ENCODE measurements around the gene SUV39H1.
"Not testable (repeated sequence)": the region's sequence is repeated elsewhere in the genome, so short reads cannot be mapped to it uniquely, and the experiment has no call there.

SUV39H1 gene

GRCh38 chrX:48696301-48696908 lies at the start of gene SUV39H1:
SUV39H1 (plus strand) TSS chrX:48696734; CDS start chrX:48696785, 51 bp downstream.
- DNase-seq (ENCODE audit: low spot score), result peak; percentile 88

- no peak for DNase-seq (ENCODE audit: low spot score)
These were observed 48.2 kb upstream of the SUV39H1 start for GRCh38 chrX:48648336-48648751.

- DNase-seq (ENCODE audit: low spot score), result no peak
These were observed 47.4 kb upstream of the SUV39H1 start for GRCh38 chrX:48649102-48649501.

- not testable (repeated sequence) for DNase-seq (ENCODE audit: low spot score)
These were observed 44.4 kb upstream of the SUV39H1 start for GRCh38 chrX:48652055-48652579.

GRCh38 chrX:48654746-48655145 lies 41.8 kb upstream of the SUV39H1 start:
- not testable (repeated sequence) for DNase-seq (ENCODE audit: low spot score)

GRCh38 chrX:48659686-48660085 lies 36.8 kb upstream of the SUV39H1 start:
- not testable (repeated sequence) for DNase-seq (ENCODE audit: low spot score)

GRCh38 chrX:48663241-48663640 lies 33.3 kb upstream of the SUV39H1 start:
- no peak for DNase-seq (ENCODE audit: low spot score)

GRCh38 chrX:48664156-48664555 lies 32.4 kb upstream of the SUV39H1 start:
- DNase-seq (ENCODE audit: low spot score), result no peak

GRCh38 chrX:48665991-48666390 lies 30.5 kb upstream of the SUV39H1 start:
- DNase-seq (ENCODE audit: low spot score), result no peak

- DNase-seq (ENCODE audit: low spot score), result no peak
These were observed 29.9 kb upstream of the SUV39H1 start for GRCh38 chrX:48666649-48667048.

GRCh38 chrX:48667509-48667908 lies 29.0 kb upstream of the SUV39H1 start:
- DNase-seq (ENCODE audit: low spot score), result no peak

GRCh38 chrX:48668187-48668586 lies 28.3 kb upstream of the SUV39H1 start:
- DNase-seq (ENCODE audit: low spot score), result not testable (repeated sequence)

GRCh38 chrX:48676106-48676892 lies 20.2 kb upstream of the SUV39H1 start:
- DNase-seq (ENCODE audit: low spot score), result peak; percentile 91

- DNase-seq (ENCODE audit: low spot score), result no peak
These were observed 19.7 kb upstream of the SUV39H1 start for GRCh38 chrX:48676893-48677270.

GRCh38 chrX:48677516-48677915 lies 19.0 kb upstream of the SUV39H1 start:
- no peak for DNase-seq (ENCODE audit: low spot score)

GRCh38 chrX:48680467-48680866 lies 16.1 kb upstream of the SUV39H1 start:
- DNase-seq (ENCODE audit: low spot score), result not testable (repeated sequence)

GRCh38 chrX:48680925-48681324 lies 15.6 kb upstream of the SUV39H1 start:
- not testable (repeated sequence) for DNase-seq (ENCODE audit: low spot score)

- DNase-seq (ENCODE audit: low spot score), result no peak
These were observed 14.9 kb upstream of the SUV39H1 start for GRCh38 chrX:48681539-48682183.

GRCh38 chrX:48682795-48683194 lies 13.7 kb upstream of the SUV39H1 start:
- DNase-seq (ENCODE audit: low spot score), result not testable (repeated sequence)

GRCh38 chrX:48683411-48683982 lies 13.0 kb upstream of the SUV39H1 start, which contains the start of gene WAS:
WAS (plus strand) TSS chrX:48683799; CDS start chrX:48683854, 55 bp downstream.
- no peak for DNase-seq (ENCODE audit: low spot score)

- no peak for DNase-seq (ENCODE audit: low spot score)
These were observed 12.4 kb upstream of the SUV39H1 start for GRCh38 chrX:48684134-48684533.

- DNase-seq (ENCODE audit: low spot score), result no peak
These were observed 11.1 kb upstream of the SUV39H1 start for GRCh38 chrX:48685416-48685815.
